Fibroblast of skin of left quadriceps (primary cell): Measurements from ENCODE around the gene MYH2.

ENCODE experiments used
- DNase-seq, 2 experiments: peaks; one replicate each; pipeline ENCODE4 v3.0.0-alpha.2; 2013; ENCODE audit warnings: low read depth in 2 of 2

MYH2 gene

DNA sequence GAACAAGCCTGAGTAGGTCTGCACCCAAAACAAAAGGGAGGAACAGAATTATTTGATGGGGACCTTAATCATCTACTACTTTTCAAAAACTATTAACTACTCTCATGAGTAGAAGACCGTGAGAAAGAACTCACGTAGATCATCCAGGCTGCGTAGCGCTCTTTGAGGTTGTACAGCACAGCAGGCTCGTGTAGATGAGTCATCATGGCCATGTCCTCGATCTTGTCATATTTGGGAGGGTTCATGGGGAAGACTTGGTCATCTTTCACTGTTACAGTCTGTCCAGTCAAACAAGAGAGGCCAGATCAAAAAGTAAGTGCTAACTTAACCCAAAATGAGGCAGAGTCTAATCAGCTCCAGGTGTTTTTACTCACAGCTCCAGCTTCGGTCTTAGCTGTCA lies 33.4 kb downstream of the MYH2 start:
- DNase-seq, result no peak

DNA sequence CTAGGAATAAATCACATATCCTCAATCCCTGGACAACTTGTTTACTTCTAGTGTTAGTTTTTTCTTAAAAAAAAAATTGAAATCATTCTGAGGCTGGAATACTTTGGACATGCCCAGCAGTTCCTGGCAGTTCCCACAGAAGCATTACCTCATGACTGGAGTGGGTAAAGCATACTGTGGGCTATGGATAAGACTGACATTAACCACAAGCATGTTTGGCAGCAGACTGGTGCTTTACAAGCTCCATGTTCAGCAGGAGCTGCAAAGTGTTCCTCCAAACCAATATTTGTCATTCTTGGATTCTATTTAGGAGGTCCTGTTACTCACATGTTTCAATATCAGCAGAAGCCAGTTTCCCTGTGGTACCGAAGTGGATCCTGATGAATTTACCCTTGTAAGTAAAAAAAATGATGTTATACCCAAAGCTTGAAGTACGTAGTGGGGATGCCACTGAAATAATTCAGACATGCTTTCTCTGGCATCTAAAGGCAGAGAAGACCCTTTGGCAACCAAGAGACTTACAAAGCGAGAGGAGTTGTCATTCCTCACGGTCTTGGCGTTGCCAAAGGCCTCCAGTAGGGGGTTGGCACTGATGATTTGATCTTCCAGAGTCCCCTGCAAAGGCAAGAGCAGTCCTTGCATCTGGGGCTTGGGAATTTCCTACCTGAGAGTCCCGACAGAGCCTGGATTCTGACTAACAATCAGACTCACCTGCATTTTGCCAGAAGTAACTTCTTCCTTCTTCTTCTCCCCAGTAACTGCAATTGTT lies 36.0 kb downstream of the MYH2 start:
- DNase-seq, result no peak

DNA sequence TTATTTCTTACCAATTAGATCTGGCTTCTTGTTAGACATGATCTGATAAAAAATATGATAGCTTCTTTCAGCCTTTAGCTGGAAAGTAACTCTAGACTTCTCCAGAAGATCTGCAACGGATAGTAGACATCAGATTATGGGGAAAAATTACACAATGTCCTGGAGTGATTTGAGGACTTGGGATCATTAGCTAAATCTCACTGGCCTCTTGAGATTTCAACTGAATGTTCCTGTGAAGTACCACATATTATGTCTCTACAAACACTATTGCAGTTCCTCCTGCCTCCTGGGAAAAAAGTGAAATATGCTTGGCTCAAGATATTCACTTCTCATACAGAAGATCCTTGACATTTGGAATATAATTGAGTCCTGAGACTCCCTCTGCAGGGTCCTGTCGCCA lies 36.6 kb downstream of the MYH2 start:
- DNase-seq, result no peak

DNA sequence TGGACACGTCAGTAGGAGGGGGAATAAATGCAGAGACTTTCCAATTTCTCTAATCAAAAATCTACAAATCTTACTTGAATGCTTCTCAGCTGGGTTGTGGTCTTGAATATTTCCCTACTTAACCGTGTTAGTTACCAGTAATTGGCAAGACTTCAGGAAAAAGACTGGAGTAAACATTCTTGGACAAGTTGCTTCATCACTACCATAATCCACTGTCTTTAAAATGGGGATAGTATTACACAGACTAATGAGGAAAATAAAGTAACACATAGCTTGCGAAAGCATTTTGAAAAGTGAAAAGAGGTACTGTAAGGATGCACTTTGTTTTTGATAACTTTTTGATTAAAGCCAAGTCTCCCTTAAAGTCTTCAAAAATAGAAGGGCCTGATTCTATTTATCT lies 49.5 kb downstream of the MYH2 start:
- no peak for DNase-seq

DNA sequence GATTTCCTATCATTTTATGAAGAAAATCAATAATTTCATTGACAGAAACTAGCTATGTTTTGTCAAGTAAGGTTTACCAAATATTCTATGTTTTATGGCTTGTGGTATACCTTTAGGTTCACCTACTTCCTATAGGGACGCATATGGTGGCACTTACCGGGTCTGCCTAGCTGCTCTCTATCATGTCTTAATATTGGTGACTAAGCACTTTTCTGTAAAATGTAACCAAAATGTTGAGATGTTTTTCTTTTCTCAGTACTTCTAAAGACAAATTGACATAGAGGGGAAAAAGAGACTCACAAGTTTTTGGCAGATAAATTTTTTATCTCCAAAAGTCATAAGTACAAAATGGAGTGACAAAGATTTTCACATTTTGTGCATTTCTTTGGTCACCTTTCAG lies 57.5 kb downstream of the MYH2 start:
- DNase-seq, result no peak

DNA sequence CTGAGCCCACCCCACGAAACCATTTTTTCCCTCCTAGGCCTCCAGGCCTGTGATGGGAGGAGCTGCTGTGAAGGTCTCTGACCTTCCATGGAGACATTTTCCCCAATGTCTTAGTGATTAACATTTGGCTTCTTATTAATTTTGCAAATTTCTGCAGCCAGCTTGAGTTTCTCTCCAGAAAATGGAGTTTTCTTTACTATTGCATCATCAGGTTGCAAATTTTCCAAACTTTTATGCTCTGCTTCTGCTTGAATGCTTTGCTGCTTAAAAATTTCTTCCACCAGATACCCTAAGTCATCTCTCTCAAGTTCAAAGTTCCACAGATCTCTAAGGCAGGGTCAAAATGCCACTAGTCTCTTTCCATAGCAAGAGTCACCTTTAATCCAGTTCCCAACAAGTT lies 67.2 kb downstream of the MYH2 start:
- no peak for DNase-seq

DNA sequence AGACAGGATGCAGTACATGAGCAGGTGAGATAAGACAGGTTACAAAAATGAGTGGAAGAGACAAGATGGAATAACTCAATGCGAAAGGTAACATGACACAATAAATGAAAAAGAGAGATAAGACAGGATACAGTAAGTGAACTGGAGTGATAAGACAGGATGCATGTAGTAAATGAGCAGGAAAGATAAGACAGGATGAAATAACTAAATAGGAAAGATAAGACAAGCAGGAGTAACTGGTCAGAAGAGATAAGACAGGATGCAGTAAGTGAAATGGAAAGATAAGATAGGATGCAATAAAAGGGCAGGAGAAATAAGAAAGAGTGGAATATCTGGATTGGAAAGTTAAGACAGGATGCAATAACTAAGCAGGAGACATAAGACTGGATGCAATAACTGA lies 71.8 kb downstream of the MYH2 start:
- no peak for DNase-seq

DNA sequence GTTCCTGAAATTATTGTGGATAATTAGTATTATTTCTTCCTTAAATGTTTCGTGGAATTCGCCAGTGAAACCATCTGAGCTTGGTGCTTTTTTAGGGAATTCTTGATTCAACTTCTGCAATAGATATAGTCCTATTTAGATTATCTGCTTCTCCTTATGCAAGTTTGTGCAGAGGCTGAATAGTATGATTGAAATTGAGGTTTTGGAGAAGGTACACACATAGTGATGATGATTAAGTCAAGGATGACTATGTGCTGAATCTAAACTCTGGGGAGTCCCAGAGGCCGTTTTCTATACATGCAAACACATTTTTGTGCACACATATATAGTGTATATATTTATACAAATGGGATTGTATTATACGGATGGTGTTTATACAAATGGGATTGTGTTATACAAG lies 74.9 kb downstream of the MYH2 start:
- no peak for DNase-seq

DNA sequence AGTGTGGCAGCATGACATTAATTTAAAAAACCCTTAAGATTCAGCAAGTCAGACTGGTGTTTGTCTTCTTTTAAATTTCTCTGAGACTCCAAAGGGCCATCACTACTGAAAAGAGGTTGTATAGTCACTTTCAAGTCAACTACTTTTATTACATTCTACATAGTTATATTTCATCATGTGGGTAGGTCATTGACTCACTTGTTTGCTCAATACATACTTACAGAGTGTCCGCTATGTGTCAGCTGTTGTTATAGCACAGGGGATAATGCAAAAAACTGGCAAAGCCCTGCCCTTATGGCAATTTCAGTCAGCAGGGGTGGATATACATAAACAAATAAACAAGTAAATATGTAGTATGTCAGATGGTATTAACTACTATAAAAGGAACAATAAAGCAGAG lies 77.6 kb downstream of the MYH2 start:
- DNase-seq, result no peak
